GM12891 (cell line): ENCODE measurements around the gene SST.
"Not testable (repeated sequence)": the region's sequence is repeated elsewhere in the genome, so short reads cannot be mapped to it uniquely, and the experiment has no call there.

Experiments used
- DNase-seq: peaks from one replicate; pipeline ENCODE4 v3.0.0; 2011; ENCODE audit warnings: low spot score; ENCODE audit not compliant: insufficient read length
- FAIRE-seq: peaks from 2 replicates; lab custom pipeline; 2011; peaks lifted over from hg19 to GRCh38; lab: Jason Lieb, UNC
- PAX5 ChIP-seq: IDR thresholded peaks from 2 replicates; pipeline ENCODE4 v1.6.1; 2011; ENCODE audit warnings: low read length, moderate library complexity, mild to moderate bottlenecking; ENCODE audit not compliant: insufficient read depth, severe bottlenecking
- POLR2A ChIP-seq: IDR thresholded peaks from 2 replicates; pipeline ENCODE4 v1.6.1; 2011; ENCODE audit warnings: low read depth, low read length, control low read depth
- POLR2AphosphoS5 ChIP-seq: IDR thresholded peaks from 2 replicates; pipeline ENCODE4 v1.6.1; 2011; ENCODE audit warnings: low read depth, low read length, control low read depth
- POU2F2 ChIP-seq: IDR thresholded peaks from 2 replicates; pipeline ENCODE4 v1.6.1; 2011; ENCODE audit warnings: low read depth, mild to moderate bottlenecking, control low read depth, low read length, moderate library complexity
- SPI1 ChIP-seq: IDR thresholded peaks from 2 replicates; pipeline ENCODE4 v1.6.1; 2011; ENCODE audit warnings: low read depth, low read length, control low read depth
- TAF1 ChIP-seq: IDR thresholded peaks from 2 replicates; pipeline ENCODE4 v1.6.1; 2011; ENCODE audit warnings: low read depth, low read length, control low read depth

The SST gene

GRCh38 chr3:187661267-187661666 is 8.9 kb downstream of the SST start:
- no peak for FAIRE-seq
- no peak for DNase-seq
- TF ChIP-seq POLR2AphosphoS5 (no peak), PAX5 (no peak), POLR2A (no peak), SPI1 (no peak), POU2F2 (no peak), TAF1 (no peak)

GRCh38 chr3:187651282-187651681 is 18.9 kb downstream of the SST start:
- TF ChIP-seq POLR2AphosphoS5, result no peak
- no peak for TF ChIP-seq SPI1
- no peak for TF ChIP-seq POLR2A
- TF ChIP-seq POU2F2, result no peak
- TF ChIP-seq PAX5, result no peak
- no peak for TF ChIP-seq TAF1
- no peak for FAIRE-seq
- no peak for DNase-seq

GRCh38 chr3:187648177-187648576 is 22.0 kb downstream of the SST start:
- FAIRE-seq (no peak), DNase-seq (no peak)
- TF ChIP-seq POLR2AphosphoS5, result no peak
- TF ChIP-seq SPI1, result no peak
- TF ChIP-seq POLR2A, result no peak
- no peak for TF ChIP-seq POU2F2

- FAIRE-seq, result no peak
- no peak for DNase-seq
- no peak for TF ChIP-seq POLR2A
- TF ChIP-seq TAF1, result no peak
- TF ChIP-seq POLR2AphosphoS5, result no peak
- TF ChIP-seq SPI1, result no peak
- TF ChIP-seq PAX5, result no peak
- no peak for TF ChIP-seq POU2F2
Measured at GRCh38 chr3:187646906-187647660, 23.1 kb downstream of the SST start.

GRCh38 chr3:187645379-187645778 is 24.8 kb downstream of the SST start:
- DNase-seq, FAIRE-seq: not testable (repeated sequence)

GRCh38 chr3:187642861-187643260 is 27.3 kb downstream of the SST start:
- FAIRE-seq, result no peak
- TF ChIP-seq POU2F2, result no peak
- no peak for TF ChIP-seq TAF1
- no peak for TF ChIP-seq PAX5
- TF ChIP-seq POLR2AphosphoS5, result no peak
- TF ChIP-seq POLR2A, result no peak
- TF ChIP-seq SPI1, result no peak

GRCh38 chr3:187641320-187642016 is 28.7 kb downstream of the SST start:
- TF ChIP-seq PAX5 (no peak), TAF1 (no peak), POU2F2 (no peak), SPI1 (no peak), POLR2AphosphoS5 (no peak), POLR2A (no peak)
- DNase-seq, result no peak
- no peak for FAIRE-seq

More at GRCh38 chr3:187642861-187643260, 27.3 kb downstream of the SST start:
- DNase-seq, result no peak

GRCh38 chr3:187640569-187641059 is 29.6 kb downstream of the SST start:
- DNase-seq, result no peak
- FAIRE-seq, result no peak
- TF ChIP-seq SPI1, result no peak
- TF ChIP-seq PAX5, result no peak

GRCh38 chr3:187639927-187640568 is 30.1 kb downstream of the SST start:
- no peak for TF ChIP-seq POU2F2
- TF ChIP-seq POLR2A, result no peak
- TF ChIP-seq TAF1, result no peak
- DNase-seq, result no peak
- FAIRE-seq, result no peak

- no peak for FAIRE-seq
- no peak for DNase-seq
- TF ChIP-seq PAX5 (no peak), TAF1 (no peak), POLR2AphosphoS5 (no peak), POLR2A (no peak), POU2F2 (no peak), SPI1 (no peak)
Measured at GRCh38 chr3:187636528-187636927, 33.7 kb downstream of the SST start.
